PC-3 (cell line): ENCODE measurements around the gene EMILIN3. TPM values are rescaled to one million over a fixed set of nuclear protein-coding genes. Genes with fewer than 3 reads are reported as not detected.

ENCODE experiments used
- ATAC-seq: fragments of 200-7000 bp; cut with Tn5 transposase; 2 replicates; pipeline ENCODE4 v1.9.1; 2020; ENCODE audit warnings: mild to moderate bottlenecking, moderate library complexity
- BruUV-seq: library from RNA; stranded (reverse); fragments of 400-500 nt; replicated peaks from 2 replicates; lab custom pipeline; 2021; lab: Mats Ljungman, UMichigan
- CTCF ChIA-PET: fragments of 300-600 bp; sonication (Branson Sonifier 250); formaldehyde crosslinking; loops from one replicate; lab custom pipeline; 2022; ENCODE audit warnings: antibody characterized with exemption; lab: Charles Lee
- POLR2A ChIA-PET: fragments of 300-600 bp; sonication (Branson Sonifier 250); formaldehyde crosslinking; loops from one replicate; lab custom pipeline; 2022; ENCODE audit warnings: antibody characterized with exemption; ENCODE audit not compliant: unreplicated experiment; lab: Charles Lee
- DNase-seq: peaks from one replicate; pipeline ENCODE4 v3.0.0-alpha.2; 2015
- H2AFZ ChIP-seq: fragments of 300-600 bp; sonication (generic); 2 replicates; pipeline ENCODE4 v1.6.0; 2016; ENCODE audit warnings: antibody characterized with exemption, low read length
- H3F3A ChIP-seq: fragments of 300-600 bp; sonication (generic); one replicate; pipeline ENCODE4 v1.6.0; 2017; ENCODE audit warnings: antibody characterized with exemption, low read length, control low read depth, mild to moderate bottlenecking; ENCODE audit not compliant: unreplicated experiment
- H3K27ac ChIP-seq: fragments of 300-600 bp; sonication (generic); 2 replicates; pipeline ENCODE4 v1.5.1; 2016; ENCODE audit warnings: mild to moderate bottlenecking, low read length
- H3K27me3 ChIP-seq: fragments of 300-600 bp; sonication (generic); 2 replicates; pipeline ENCODE4 v1.6.1; 2016; ENCODE audit warnings: low read length, mixed read lengths
- H3K36me3 ChIP-seq: fragments of 300-600 bp; sonication (generic); 2 replicates; pipeline ENCODE4 v1.6.1; 2016; ENCODE audit warnings: low read depth, mixed run types, low read length, mixed read lengths
- H3K4me1 ChIP-seq: fragments of 300-600 bp; sonication (generic); 2 replicates; pipeline ENCODE4 v1.5.1; 2016; ENCODE audit warnings: low read length; ENCODE audit not compliant: insufficient read depth
- H3K4me2 ChIP-seq: fragments of 300-600 bp; sonication (generic); 2 replicates; pipeline ENCODE4 v1.6.0; 2016; ENCODE audit warnings: low read length
- H3K4me3 ChIP-seq: fragments of 300-600 bp; sonication (generic); 2 replicates; pipeline ENCODE4 v1.5.1; 2016; ENCODE audit warnings: mild to moderate bottlenecking, low read length, mixed read lengths
- H3K79me2 ChIP-seq: fragments of 300-600 bp; sonication (generic); 2 replicates; pipeline ENCODE4 v1.6.1; 2017; ENCODE audit warnings: low read length, mixed read lengths
- H3K9ac ChIP-seq: fragments of 300-600 bp; sonication (generic); 2 replicates; pipeline ENCODE4 v1.6.0; 2016; ENCODE audit warnings: mild to moderate bottlenecking, low read length
- H3K9me2 ChIP-seq: fragments of 300-600 bp; sonication (generic); replicated peaks from 2 replicates; pipeline ENCODE4 v1.6.1; 2016; ENCODE audit warnings: mixed run types, low read length, mixed read lengths
- H3K9me3 ChIP-seq: fragments of 300-600 bp; sonication (generic); 2 replicates; pipeline ENCODE4 v1.6.1; 2016; ENCODE audit warnings: low read length, mixed read lengths
- H4K20me1 ChIP-seq: fragments of 300-600 bp; sonication (generic); 2 replicates; pipeline ENCODE4 v1.6.1; 2016; ENCODE audit warnings: low read length, mixed read lengths
- EZH2 ChIP-seq: fragments of 300-600 bp; sonication (generic); IDR thresholded peaks from one replicate; pipeline ENCODE4 v1.6.1; 2017; ENCODE audit warnings: antibody characterized with exemption, mild to moderate bottlenecking, low read length; ENCODE audit not compliant: unreplicated experiment
- EZH2phosphoT487 ChIP-seq: fragments of 300-600 bp; sonication (generic); IDR thresholded peaks from 2 replicates; pipeline ENCODE4 v1.6.1; 2018; ENCODE audit warnings: mild to moderate bottlenecking, antibody characterized with exemption, low read length, borderline replicate concordance
- intact Hi-C: fragments of 100-400 bp; cut with micrococcal nuclease; formaldehyde crosslinking; loops from 2 replicates; pipeline ENCODE4 v1.9.0; 2023
- total RNA-seq: library from RNA; depleted of rRNA; stranded (reverse); fragments of >200 nt; gene quantifications from 2 replicates; pipeline ENCODE4 v1.2.3, GENCODE V29; 2014
- TF ChIP-seq, protein P1 (sequence below): fragments of 300-600 bp; sonication (generic); conservative IDR thresholded peaks from 2 replicates; pipeline ENCODE4 v1.5.1; 2017; ENCODE audit warnings: antibody characterized with exemption, low read depth, mild to moderate bottlenecking, low read length

EMILIN3 gene
- total RNA-seq, 1 experiment from 2014 or later, result not detected

DNA sequence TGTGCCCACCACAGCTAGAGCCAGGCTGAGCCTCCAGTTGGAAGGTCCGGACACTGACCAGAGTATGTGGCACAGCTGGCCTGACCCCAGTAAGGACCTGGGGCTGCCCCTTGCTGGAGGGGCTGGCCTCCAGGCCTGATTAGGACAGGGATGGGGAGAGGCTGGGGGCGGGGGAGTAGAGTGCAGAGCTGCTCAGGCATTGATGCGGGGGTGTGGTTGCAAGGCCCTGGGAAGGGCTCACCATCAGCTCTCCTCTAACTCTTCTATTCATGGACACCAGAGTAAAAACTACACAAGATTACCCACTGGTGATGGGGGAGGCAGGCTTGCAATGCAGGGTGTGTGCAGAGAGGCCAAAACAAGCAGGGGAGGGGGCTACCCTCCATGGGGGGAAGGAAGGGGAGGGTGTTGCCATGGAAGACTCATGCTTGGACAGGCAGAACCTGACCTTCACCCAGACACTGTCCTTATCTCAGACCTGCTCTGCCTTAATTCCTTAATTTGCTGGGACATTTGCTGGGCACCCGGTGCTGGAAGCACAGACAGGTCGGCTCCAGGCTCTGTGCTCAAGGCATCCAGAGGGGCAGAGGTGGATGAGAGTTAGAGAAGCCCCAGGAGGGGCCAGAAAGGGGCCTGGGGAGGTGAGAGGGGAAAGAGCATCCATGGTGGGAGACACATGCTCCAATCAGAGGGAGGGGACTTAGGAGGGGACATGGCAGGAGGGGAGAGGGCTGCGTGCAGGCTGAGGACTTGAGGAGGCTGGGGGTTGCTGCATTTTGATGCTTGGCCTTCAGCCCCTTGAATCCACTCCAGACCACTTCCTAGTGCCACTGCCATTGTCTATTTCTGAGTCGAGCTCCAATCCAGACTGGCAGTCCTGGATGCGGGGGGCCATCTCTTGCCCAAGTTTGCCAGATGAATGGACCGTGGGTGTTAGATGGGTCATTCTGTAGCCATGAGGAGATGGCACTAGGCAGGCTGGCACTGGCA is 7.6 kb upstream of the EMILIN3 start:
- DNase-seq (no peak), ATAC-seq (no peak)
- ChIA-PET POLR2A (interaction anchor here (0.7 kb wide), 1 partner anchor 24 kb away, joined by 4 read pairs; no protein-coding TSS in a partner anchor), CTCF (no interaction called here)
- Histone ChIP-seq H3K9ac (no peak overlapping the region), H3K4me3 (no peak overlapping the region), H4K20me1 (no peaks in the 10 kb centered on the region), H3K27me3 (peaks cover 22% of the 10 kb centered on the region), H3K4me1 (no peaks in the 10 kb centered on the region), H2AFZ (no peak overlapping the region), H3K36me3 (no peaks in the 10 kb centered on the region), H3K4me2 (no peak overlapping the region), H3K27ac (no peak overlapping the region), H3K9me2 (no peaks in the 10 kb centered on the region), H3K79me2 (no peaks in the 10 kb centered on the region), H3F3A (no peaks in the 10 kb centered on the region), H3K9me3 (no peaks in the 10 kb centered on the region)
- no TSS peak for BruUV-seq
- TF ChIP-seq EZH2, result no peak
- TF ChIP-seq, protein P1, sequence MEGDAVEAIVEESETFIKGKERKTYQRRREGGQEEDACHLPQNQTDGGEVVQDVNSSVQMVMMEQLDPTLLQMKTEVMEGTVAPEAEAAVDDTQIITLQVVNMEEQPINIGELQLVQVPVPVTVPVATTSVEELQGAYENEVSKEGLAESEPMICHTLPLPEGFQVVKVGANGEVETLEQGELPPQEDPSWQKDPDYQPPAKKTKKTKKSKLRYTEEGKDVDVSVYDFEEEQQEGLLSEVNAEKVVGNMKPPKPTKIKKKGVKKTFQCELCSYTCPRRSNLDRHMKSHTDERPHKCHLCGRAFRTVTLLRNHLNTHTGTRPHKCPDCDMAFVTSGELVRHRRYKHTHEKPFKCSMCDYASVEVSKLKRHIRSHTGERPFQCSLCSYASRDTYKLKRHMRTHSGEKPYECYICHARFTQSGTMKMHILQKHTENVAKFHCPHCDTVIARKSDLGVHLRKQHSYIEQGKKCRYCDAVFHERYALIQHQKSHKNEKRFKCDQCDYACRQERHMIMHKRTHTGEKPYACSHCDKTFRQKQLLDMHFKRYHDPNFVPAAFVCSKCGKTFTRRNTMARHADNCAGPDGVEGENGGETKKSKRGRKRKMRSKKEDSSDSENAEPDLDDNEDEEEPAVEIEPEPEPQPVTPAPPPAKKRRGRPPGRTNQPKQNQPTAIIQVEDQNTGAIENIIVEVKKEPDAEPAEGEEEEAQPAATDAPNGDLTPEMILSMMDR, result no peak
- intact Hi-C loops, result no loop called here

DNA sequence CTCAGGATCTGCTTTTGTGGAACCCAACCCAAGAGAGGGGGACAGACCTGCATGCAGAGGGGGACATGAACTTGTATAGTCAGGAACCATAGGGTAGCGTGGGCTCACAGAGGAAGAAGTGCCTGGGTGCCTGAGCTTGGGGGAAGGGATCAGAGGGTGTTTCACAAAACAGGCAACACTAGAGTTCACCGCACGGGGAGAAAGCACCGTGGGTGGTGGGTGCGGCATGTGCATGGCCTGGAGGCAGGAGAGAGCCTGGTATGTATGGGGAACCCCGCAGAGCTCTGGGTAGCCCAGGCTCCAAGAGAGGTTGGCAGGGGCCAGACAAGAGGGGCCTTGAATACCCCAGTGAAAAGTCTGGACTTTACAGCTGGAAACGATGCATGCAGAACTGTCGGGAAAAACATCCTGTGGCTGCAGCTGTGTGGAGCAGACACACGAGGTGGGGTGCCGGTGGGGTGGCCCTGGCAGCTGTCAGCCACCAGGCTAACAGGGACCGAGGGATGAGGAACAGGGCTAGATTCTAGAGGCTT is 6.7 kb upstream of the EMILIN3 start:
- H3K9me2 ChIP-seq, result no peaks in the 10 kb centered on the region
- no peaks in the 10 kb centered on the region for H3K36me3 ChIP-seq
- intact Hi-C loops, result no loop called here
- no peak overlapping the region for H2AFZ ChIP-seq
- DNase-seq, result no peak
- H3K27ac ChIP-seq, result no peak overlapping the region
- H4K20me1 ChIP-seq, result no peaks in the 10 kb centered on the region
- no peak overlapping the region for H3K9ac ChIP-seq
- TF ChIP-seq EZH2 (no peak), EZH2phosphoT487 (no peak)
- TF ChIP-seq, protein P1, result no peak
- CTCF ChIA-PET, result no interaction called here
- no peak overlapping the region for H3K4me3 ChIP-seq
- no peak overlapping the region for H3K4me2 ChIP-seq
- ATAC-seq, result no peak
- peaks cover 22% of the 10 kb centered on the region for H3K27me3 ChIP-seq
- BruUV-seq, result no TSS peak
- H3K9me3 ChIP-seq, result no peaks in the 10 kb centered on the region
- H3F3A ChIP-seq, result no peaks in the 10 kb centered on the region
- POLR2A ChIA-PET, result no interaction called here
- no peaks in the 10 kb centered on the region for H3K79me2 ChIP-seq
- H3K4me1 ChIP-seq, result no peaks in the 10 kb centered on the region

DNA sequence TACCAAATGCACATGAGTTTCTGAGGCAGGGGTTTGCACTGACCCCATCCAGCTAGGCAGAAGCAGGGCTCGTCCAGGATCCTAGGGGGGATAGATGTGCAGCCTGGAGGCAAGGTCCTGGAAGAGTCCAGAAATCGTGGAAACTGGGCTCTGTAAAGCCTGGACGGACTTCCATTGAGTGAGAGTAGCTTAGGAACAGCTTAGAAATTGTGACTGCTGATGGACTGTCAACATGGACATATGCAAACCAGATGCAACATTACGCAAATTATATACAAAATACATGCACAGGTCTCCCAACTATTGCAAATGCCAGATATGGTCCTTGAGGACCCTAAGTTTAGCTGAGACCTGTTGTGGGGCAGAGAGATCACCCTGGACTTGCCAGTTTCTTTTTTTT is 4.8 kb upstream of the EMILIN3 start:
- BruUV-seq, result no TSS peak
- intact Hi-C loops, result no loop called here
- H3K4me1 ChIP-seq, result no peaks in the 10 kb centered on the region
- ATAC-seq (no peak), DNase-seq (no peak)
- TF ChIP-seq, protein P1, result no peak
- TF ChIP-seq EZH2phosphoT487 (no peak), EZH2 (no peak)
- H4K20me1 ChIP-seq, result no peaks in the 10 kb centered on the region
- H3K9ac ChIP-seq, result no peak overlapping the region
- H2AFZ ChIP-seq, result no peak overlapping the region
- CTCF ChIA-PET, result no interaction called here
- no peaks in the 10 kb centered on the region for H3K36me3 ChIP-seq
- H3K4me3 ChIP-seq, result no peak overlapping the region
- H3K9me3 ChIP-seq, result no peaks in the 10 kb centered on the region
- H3F3A ChIP-seq, result no peaks in the 10 kb centered on the region
- H3K79me2 ChIP-seq, result no peaks in the 10 kb centered on the region
- peaks cover 23% of the 10 kb centered on the region for H3K27me3 ChIP-seq
- H3K9me2 ChIP-seq, result no peaks in the 10 kb centered on the region
- POLR2A ChIA-PET, result no interaction called here
- no peak overlapping the region for H3K4me2 ChIP-seq
- no peak overlapping the region for H3K27ac ChIP-seq
